CD1c-positive myeloid dendritic cell (primary cell): ENCODE results near the gene NRP2.
A peak's percentile ranks its signal among the peaks of the same experiment; 100 is the strongest.

ENCODE experiments used
- DNase-seq: peaks from one replicate; pipeline ENCODE4 v3.0.0-alpha.2; 2016; ENCODE audit errors: extremely low spot score

Gene NRP2

GRCh38 chr2:205706769-205707381 is 24.6 kb downstream of the NRP2 start:
- DNase-seq, result peak; percentile 90

GRCh38 chr2:205708231-205708631 is 25.9 kb downstream of the NRP2 start:
- no peak for DNase-seq

- no peak for DNase-seq
Measured at GRCh38 chr2:205709319-205709718, 27.0 kb downstream of the NRP2 start.

GRCh38 chr2:205712508-205712907 is 30.2 kb downstream of the NRP2 start:
- DNase-seq, result peak; percentile 39

- peak; percentile 40 for DNase-seq
Measured at GRCh38 chr2:205713086-205713485, 30.8 kb downstream of the NRP2 start.

GRCh38 chr2:205714058-205714776 is 31.9 kb downstream of the NRP2 start:
- DNase-seq, result peak; percentile 87

- no peak for DNase-seq
Measured at GRCh38 chr2:205714789-205715720, 32.8 kb downstream of the NRP2 start.

GRCh38 chr2:205715831-205716525 is 33.7 kb downstream of the NRP2 start:
- no peak for DNase-seq

- no peak for DNase-seq
Measured at GRCh38 chr2:205717175-205717846, 35.0 kb downstream of the NRP2 start.

GRCh38 chr2:205717999-205718398 is 35.7 kb downstream of the NRP2 start:
- no peak for DNase-seq

- DNase-seq, result no peak
Measured at GRCh38 chr2:205719847-205720246, 37.5 kb downstream of the NRP2 start.

- no peak for DNase-seq
Measured at GRCh38 chr2:205720451-205720902, 38.2 kb downstream of the NRP2 start.

- no peak for DNase-seq
Measured at GRCh38 chr2:205721057-205721449, 38.8 kb downstream of the NRP2 start.

GRCh38 chr2:205722283-205722918 is 40.1 kb downstream of the NRP2 start:
- DNase-seq, result peak; percentile 43

GRCh38 chr2:205723179-205723578 is 40.9 kb downstream of the NRP2 start:
- peak; percentile 38 for DNase-seq

- no peak for DNase-seq
Measured at GRCh38 chr2:205725059-205725458, 42.8 kb downstream of the NRP2 start.

- DNase-seq, result no peak
Measured at GRCh38 chr2:205726506-205726905, 44.2 kb downstream of the NRP2 start.

GRCh38 chr2:205727174-205727573 is 44.9 kb downstream of the NRP2 start:
- DNase-seq, result no peak

- no peak for DNase-seq
Measured at GRCh38 chr2:205728366-205728765, 46.1 kb downstream of the NRP2 start.

- DNase-seq, result no peak
Measured at GRCh38 chr2:205730191-205730590, 47.9 kb downstream of the NRP2 start.
